GM10847 (cell line): ENCODE results near the gene IL1A.

Experiments
- POLR2A ChIP-seq: IDR thresholded peaks from 2 replicates; pipeline ENCODE4 v1.6.1; 2011; ENCODE audit not compliant: insufficient read length; ENCODE audit errors: extremely low read depth

Gene IL1A

DNA sequence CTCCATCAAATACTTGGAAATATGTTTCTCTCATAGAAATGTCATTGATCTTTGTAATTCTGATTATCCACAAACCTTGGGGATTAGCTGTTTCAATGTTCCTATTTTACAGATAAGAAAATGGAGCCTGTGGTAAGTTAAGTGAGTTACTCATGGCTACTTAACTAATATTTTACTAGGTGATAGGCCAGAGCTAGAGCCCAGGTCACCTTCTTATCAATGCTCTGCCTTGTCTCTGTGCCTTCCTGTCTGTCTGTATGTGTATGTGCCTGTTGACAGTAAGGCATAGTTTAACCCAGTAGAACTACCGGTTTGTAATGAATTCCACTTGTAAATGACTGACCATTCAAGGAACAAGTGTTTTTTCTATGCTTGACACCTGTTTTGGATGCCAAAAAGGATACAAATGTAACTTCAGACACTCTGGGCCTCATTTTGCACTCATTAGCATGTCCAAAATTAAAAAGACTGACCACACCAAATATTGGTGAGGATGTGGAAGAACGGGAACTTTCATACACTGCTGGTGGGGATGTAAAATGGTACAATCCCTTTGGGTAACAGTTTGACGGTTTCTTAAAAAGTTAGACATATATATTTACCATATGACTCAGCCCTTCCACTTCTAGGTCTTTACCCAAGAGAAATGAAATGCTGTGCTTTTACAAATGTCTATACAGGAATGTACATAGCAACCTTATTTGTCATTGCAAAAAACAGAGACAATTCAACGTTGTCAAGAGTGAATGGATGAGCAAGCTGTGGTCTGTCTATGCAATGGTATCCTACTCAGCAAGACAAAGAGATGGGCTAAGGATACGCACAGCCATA lies 19.6 kb upstream of the IL1A start:
- TF ChIP-seq POLR2A: no peak

GRCh38 chr2:112800881-112801583 lies 16.7 kb upstream of the IL1A start:
- TF ChIP-seq POLR2A: no peak

- no peak for TF ChIP-seq POLR2A
Observed at GRCh38 chr2:112798979-112799975, 15.0 kb upstream of the IL1A start.

GRCh38 chr2:112796486-112796885 lies 12.2 kb upstream of the IL1A start:
- TF ChIP-seq POLR2A: no peak

GRCh38 chr2:112795774-112796173 lies 11.5 kb upstream of the IL1A start:
- no peak for TF ChIP-seq POLR2A

DNA sequence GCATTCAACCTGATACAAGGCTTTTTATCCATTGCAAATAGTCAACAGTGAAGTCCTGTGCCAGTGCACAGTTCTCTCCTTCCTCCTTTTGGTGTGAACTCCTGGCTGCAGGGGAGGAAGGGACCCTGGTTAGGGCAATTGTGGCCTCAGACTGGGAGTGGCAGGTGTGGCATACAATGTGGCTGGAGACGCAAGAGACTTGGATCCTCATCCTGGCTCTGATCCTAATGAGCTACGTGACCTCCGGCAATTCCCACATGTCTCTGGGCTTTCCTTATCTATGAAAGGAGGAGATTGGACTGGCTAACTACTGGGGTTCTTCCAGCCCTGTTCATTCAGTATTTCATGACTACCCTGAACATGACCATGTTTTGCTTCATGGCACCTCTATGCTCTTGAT lies 10.5 kb upstream of the IL1A start:
- no peak for TF ChIP-seq POLR2A

- TF ChIP-seq POLR2A: no peak
Observed at GRCh38 chr2:112794131-112794733, 9.9 kb upstream of the IL1A start.

DNA sequence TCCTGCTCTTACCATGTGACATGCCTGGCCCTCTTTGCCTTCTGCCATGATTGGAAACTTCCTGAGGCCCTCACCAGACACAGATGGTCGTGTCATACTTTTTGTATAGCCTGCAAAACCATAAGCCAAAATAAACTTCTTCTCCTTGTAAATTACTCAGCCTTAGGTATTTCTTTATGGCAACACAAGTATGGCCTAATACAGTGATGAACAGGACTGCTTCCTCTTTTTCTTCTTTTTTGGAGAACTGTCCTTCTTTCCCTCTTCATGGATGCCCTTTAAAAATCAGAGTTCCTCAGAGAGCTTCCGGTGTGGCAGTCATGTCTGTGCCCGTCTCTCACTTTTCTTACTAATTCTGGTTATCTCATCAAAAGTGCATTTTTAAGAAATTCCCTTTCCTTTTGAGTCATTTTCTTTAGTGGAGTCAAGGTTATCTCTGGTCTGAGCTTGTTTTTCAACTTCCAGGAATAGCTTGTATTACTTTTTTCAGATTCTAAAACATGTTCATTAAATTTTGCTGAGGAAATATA lies 9.2 kb upstream of the IL1A start:
- TF ChIP-seq POLR2A: no peak

DNA sequence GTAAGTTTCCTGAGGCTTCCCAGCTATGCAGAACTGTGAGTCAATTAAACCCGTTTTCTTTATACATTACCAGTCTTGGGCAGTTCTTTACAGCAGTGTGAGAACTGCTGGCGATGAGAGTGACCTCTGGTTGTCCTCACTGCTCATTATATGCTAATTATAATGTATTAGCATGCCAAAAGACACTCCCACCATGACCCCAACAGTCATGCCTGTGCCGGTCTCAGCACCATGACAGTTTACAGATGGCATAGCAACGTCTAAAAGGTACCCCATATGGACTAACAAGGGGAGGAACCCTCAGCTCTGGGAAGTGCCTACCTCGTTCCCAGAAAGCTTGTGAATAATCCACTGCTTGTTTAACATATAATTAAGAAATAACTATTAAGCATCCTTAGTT lies 8.1 kb upstream of the IL1A start:
- TF ChIP-seq POLR2A: no peak

GRCh38 chr2:112791693-112792230 lies 7.5 kb upstream of the IL1A start:
- TF ChIP-seq POLR2A: no peak

DNA sequence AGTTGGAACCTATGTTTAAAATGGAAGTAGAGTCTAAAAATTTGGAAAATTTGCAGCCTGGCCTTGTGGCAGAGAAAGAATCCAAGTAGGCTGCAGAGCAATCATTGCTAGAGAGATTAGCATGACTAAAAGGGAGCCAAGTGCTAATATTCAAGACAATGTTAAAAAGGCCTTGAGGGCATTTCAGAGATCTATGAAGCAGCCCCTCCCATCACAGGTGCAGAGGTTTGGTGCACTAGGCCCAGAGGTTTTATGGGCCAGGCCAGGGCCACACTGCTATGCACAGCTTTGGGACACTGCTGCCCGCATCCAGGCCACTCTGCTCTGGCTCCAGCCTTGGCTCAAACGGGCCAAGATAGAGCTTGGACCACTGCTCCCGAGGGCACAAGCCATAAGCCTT lies 6.7 kb upstream of the IL1A start:
- no peak for TF ChIP-seq POLR2A

- no peak for TF ChIP-seq POLR2A
Observed at GRCh38 chr2:112790305-112790704, 6.0 kb upstream of the IL1A start.

DNA sequence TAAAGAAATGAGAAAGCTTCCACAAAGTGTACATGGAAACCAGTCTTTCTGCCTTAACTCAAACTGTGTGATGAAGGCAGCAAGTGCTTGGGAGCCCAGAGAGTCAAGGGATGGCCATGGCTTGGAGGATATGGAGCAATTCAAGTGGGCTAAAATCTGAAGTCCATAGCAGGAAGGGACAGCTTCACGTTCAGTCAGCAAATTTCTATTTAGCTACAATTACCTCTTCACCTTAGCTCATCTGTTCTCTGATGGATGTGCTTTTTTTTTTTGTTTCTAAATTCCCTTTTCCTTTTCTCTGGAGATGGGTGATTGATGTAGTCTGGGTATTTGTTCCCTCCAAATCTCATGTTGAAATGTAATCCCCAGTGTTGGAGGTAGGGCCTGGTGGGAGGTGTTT lies 4.9 kb upstream of the IL1A start:
- TF ChIP-seq POLR2A: no peak

GRCh38 chr2:112788653-112789052 lies 4.4 kb upstream of the IL1A start:
- TF ChIP-seq POLR2A: no peak
